ENCODE results near the gene ZEB1.

DNA sequence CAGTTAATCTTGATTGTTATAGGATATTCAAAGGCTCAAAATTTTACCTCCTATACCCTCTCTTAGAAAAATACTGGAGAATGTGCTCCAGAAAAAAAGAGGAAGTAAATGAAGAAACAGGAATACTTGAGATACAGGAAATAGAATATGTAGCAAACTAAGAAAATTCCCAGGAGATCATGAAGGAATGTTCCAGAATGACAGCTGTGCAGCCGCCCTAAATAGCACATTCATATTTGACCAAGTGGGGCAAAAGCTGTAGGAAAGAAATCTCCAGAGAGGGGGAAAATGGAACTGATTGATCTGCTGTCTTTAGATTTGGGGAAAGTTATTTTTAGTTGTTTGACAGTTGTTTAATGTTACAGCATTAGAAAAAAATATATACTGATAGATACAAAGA is 46.2 kb upstream of the ZEB1 start:
- TF ChIP-seq CBX8 (IDR thresholded peaks at IDR 0.05; ENCODE audit: borderline replicate concordance, low read depth, low read length) (no peak), RAD21 (IDR thresholded peaks at IDR 0.05 in 1 of 2, conservative IDR thresholded peaks at IDR 0.05 in 1 of 2; ENCODE audit: low read depth in 2 of 2, low read length in 2 of 2) (no peak), HDAC2 (IDR thresholded peaks at IDR 0.05; ENCODE audit: borderline replicate concordance in 1 of 2, low read depth in 2 of 2, low read length in 2 of 2) (no peak), SP1 (IDR thresholded peaks at IDR 0.05; ENCODE audit: low read depth, low read length) (no peak), JUN (IDR thresholded peaks at IDR 0.05; ENCODE audit: low read depth, low read length) (no peak)
- TF ChIP-seq, protein P1, sequence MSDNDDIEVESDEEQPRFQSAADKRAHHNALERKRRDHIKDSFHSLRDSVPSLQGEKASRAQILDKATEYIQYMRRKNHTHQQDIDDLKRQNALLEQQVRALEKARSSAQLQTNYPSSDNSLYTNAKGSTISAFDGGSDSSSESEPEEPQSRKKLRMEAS (IDR thresholded peaks at IDR 0.05), result no peak
- TF ChIP-seq, protein P2, sequence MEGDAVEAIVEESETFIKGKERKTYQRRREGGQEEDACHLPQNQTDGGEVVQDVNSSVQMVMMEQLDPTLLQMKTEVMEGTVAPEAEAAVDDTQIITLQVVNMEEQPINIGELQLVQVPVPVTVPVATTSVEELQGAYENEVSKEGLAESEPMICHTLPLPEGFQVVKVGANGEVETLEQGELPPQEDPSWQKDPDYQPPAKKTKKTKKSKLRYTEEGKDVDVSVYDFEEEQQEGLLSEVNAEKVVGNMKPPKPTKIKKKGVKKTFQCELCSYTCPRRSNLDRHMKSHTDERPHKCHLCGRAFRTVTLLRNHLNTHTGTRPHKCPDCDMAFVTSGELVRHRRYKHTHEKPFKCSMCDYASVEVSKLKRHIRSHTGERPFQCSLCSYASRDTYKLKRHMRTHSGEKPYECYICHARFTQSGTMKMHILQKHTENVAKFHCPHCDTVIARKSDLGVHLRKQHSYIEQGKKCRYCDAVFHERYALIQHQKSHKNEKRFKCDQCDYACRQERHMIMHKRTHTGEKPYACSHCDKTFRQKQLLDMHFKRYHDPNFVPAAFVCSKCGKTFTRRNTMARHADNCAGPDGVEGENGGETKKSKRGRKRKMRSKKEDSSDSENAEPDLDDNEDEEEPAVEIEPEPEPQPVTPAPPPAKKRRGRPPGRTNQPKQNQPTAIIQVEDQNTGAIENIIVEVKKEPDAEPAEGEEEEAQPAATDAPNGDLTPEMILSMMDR (IDR thresholded peaks at IDR 0.05; ENCODE audit: control extremely low read depth in 1 of 3, insufficient read depth in 1 of 3, low read depth in 1 of 3, low read length in 3 of 3), result no peak
